Osteocyte (in vitro differentiated cells): ENCODE results near the gene TPPP. TPM values are rescaled to one million over a fixed set of nuclear protein-coding genes. Genes with fewer than 3 reads are reported as not detected.
"Not testable (repeated sequence)": the region's sequence is repeated elsewhere in the genome, so short reads cannot be mapped to it uniquely, and the experiment has no call there.

Source experiments
- DNase-seq: peaks from one replicate; pipeline ENCODE4 v3.0.0; 2021; ENCODE audit warnings: mixed read lengths; ENCODE audit not compliant: unreplicated experiment; ENCODE audit errors: extremely low spot score
- H3K27ac Mint-ChIP-seq: one replicate; pipeline ENCODE4 v1.8.0; 2021; ENCODE audit warnings: mild to moderate bottlenecking, mixed read lengths; ENCODE audit not compliant: unreplicated experiment
- H3K27me3 Mint-ChIP-seq: one replicate; pipeline ENCODE4 v1.8.0; 2021; ENCODE audit warnings: mixed read lengths; ENCODE audit not compliant: unreplicated experiment
- H3K36me3 Mint-ChIP-seq: one replicate; pipeline ENCODE4 v1.8.0; 2021; ENCODE audit warnings: mixed read lengths; ENCODE audit not compliant: unreplicated experiment
- H3K4me1 Mint-ChIP-seq: one replicate; pipeline ENCODE4 v1.8.0; 2021; ENCODE audit warnings: mixed read lengths; ENCODE audit not compliant: unreplicated experiment
- H3K4me3 Mint-ChIP-seq: one replicate; pipeline ENCODE4 v1.8.0; 2021; ENCODE audit warnings: mild to moderate bottlenecking, moderate library complexity, mixed read lengths; ENCODE audit not compliant: unreplicated experiment
- H3K9me3 Mint-ChIP-seq: one replicate; pipeline ENCODE4 v1.8.0; 2021; ENCODE audit warnings: mixed read lengths; ENCODE audit not compliant: unreplicated experiment
- CTCF ChIP-seq: fragments of 200-600 bp; sonication (generic); IDR thresholded peaks from 2 replicates; pipeline ENCODE4 v1.5.0; 2021; ENCODE audit warnings: antibody characterized with exemption, mild to moderate bottlenecking, moderate library complexity
- total RNA-seq: library from RNA; stranded (reverse); gene quantifications from 2 replicates; pipeline ENCODE4 v1.2.1, GENCODE V29; 2021

TPPP gene
- total RNA-seq, 1 donor from 2014 or later = 0.16 TPM

- H3K27ac Mint-ChIP-seq, H3K4me3 Mint-ChIP-seq, H3K4me1 Mint-ChIP-seq, H3K9me3 Mint-ChIP-seq, DNase-seq, H3K27me3 Mint-ChIP-seq, H3K36me3 Mint-ChIP-seq: not testable (repeated sequence)
These were observed 12.9 kb downstream of the TPPP start for GRCh38 chr5:680118-680795.

GRCh38 chr5:679166-679895 lies 13.8 kb downstream of the TPPP start:
- H3K27me3 Mint-ChIP-seq, H3K27ac Mint-ChIP-seq, H3K4me3 Mint-ChIP-seq, H3K36me3 Mint-ChIP-seq, H3K9me3 Mint-ChIP-seq, DNase-seq, H3K4me1 Mint-ChIP-seq: not testable (repeated sequence)

- peak; percentile 85 for DNase-seq
- H3K27ac Mint-ChIP-seq, H3K36me3 Mint-ChIP-seq, H3K4me3 Mint-ChIP-seq, H3K4me1 Mint-ChIP-seq, H3K9me3 Mint-ChIP-seq, H3K27me3 Mint-ChIP-seq: not testable (repeated sequence)
These were observed 14.6 kb downstream of the TPPP start for GRCh38 chr5:678521-678920.

GRCh38 chr5:677131-678101 lies 15.7 kb downstream of the TPPP start:
- TF ChIP-seq CTCF = no peak

GRCh38 chr5:676699-677076 lies 16.5 kb downstream of the TPPP start:
- Mint-ChIP-seq H3K4me1 (peaks cover 7% of the 10 kb centered on the region), H3K36me3 (no peaks in the 10 kb centered on the region), H3K4me3 (no peak overlapping the region), H3K9me3 (no peaks in the 10 kb centered on the region), H3K27ac (no peak overlapping the region), H3K27me3 (no peaks in the 10 kb centered on the region)
- DNase-seq = no peak
- no peak for TF ChIP-seq CTCF

More at GRCh38 chr5:677131-678101, 15.7 kb downstream of the TPPP start:
- Mint-ChIP-seq H3K27me3 (no peaks in the 10 kb centered on the region), H3K36me3 (no peaks in the 10 kb centered on the region), H3K9me3 (no peaks in the 10 kb centered on the region), H3K4me3 (no peak overlapping the region), H3K4me1 (peaks cover 7% of the 10 kb centered on the region), H3K27ac (no peak overlapping the region)
- DNase-seq = peak; percentile 83

- H3K4me1 Mint-ChIP-seq = peaks cover 7% of the 10 kb centered on the region
- peak; percentile 81 for DNase-seq
These were observed 17.1 kb downstream of the TPPP start for GRCh38 chr5:675871-676698.

More at GRCh38 chr5:675871-676698, 17.1 kb downstream of the TPPP start:
- H3K4me3 Mint-ChIP-seq = no peak overlapping the region
- no peak for TF ChIP-seq CTCF
- no peak overlapping the region for H3K27ac Mint-ChIP-seq
- no peaks in the 10 kb centered on the region for H3K36me3 Mint-ChIP-seq
- no peaks in the 10 kb centered on the region for H3K9me3 Mint-ChIP-seq
- H3K27me3 Mint-ChIP-seq = no peaks in the 10 kb centered on the region
